SK-N-SH treated with all-trans-retinoic acid at 6 μM for 48 hours (cell line): ENCODE measurements around the gene DLG2.

Source experiments
- ATAC-seq: fragments of 200-7000 bp; cut with Tn5 transposase; 3 replicates; pipeline ENCODE4 v1.9.1; 2020; ENCODE audit warnings: mild to moderate bottlenecking, moderate library complexity
- BACH2 ChIP-seq: fragments of 250-450 bp; sonication (Bioruptor Pico); IDR thresholded peaks from 2 replicates; pipeline ENCODE4 v1.9.0; 2021; ENCODE audit warnings: mild to moderate bottlenecking, borderline replicate concordance
- CSDC2 ChIP-seq: fragments of 250-450 bp; sonication (Bioruptor Pico); IDR thresholded peaks from 2 replicates; pipeline ENCODE4 v1.5.0; 2020; ENCODE audit warnings: mild to moderate bottlenecking, moderate library complexity
- ESRRG ChIP-seq: fragments of 250-450 bp; sonication (Bioruptor Pico); IDR thresholded peaks from 2 replicates; pipeline ENCODE4 v1.6.1; 2021; ENCODE audit warnings: mild to moderate bottlenecking
- GLIS3 ChIP-seq: fragments of 250-450 bp; sonication (Bioruptor Pico); IDR thresholded peaks from 2 replicates; pipeline ENCODE4 v1.5.0; 2020; ENCODE audit warnings: mild to moderate bottlenecking, moderate library complexity
- ISL1 ChIP-seq: fragments of 250-450 bp; sonication (Bioruptor Pico); IDR thresholded peaks from 2 replicates; pipeline ENCODE4 v2.1.2; 2022; ENCODE audit warnings: mild to moderate bottlenecking, moderate library complexity
- OSR1 ChIP-seq: fragments of 250-450 bp; sonication (Bioruptor Pico); IDR thresholded peaks from 2 replicates; pipeline ENCODE4 v1.8.0; 2022; ENCODE audit warnings: moderate library complexity, mild to moderate bottlenecking, inconsistent platforms
- PPARA ChIP-seq: fragments of 250-450 bp; sonication (Bioruptor Pico); IDR thresholded peaks from 2 replicates; pipeline ENCODE4 v1.5.0; 2020; ENCODE audit warnings: mild to moderate bottlenecking, borderline replicate concordance
- SNAI2 ChIP-seq: fragments of 250-450 bp; sonication (Bioruptor Pico); IDR thresholded peaks from 2 replicates; pipeline ENCODE4 v1.5.0; 2020; ENCODE audit warnings: mild to moderate bottlenecking, moderate library complexity
- TCF4 ChIP-seq: fragments of 250-450 bp; sonication (Bioruptor Pico); IDR thresholded peaks from 2 replicates; pipeline ENCODE4 v1.8.0; 2021; ENCODE audit warnings: mild to moderate bottlenecking, moderate library complexity, borderline replicate concordance
- TOX ChIP-seq: fragments of 250-450 bp; sonication (Bioruptor Pico); IDR thresholded peaks from 2 replicates; pipeline ENCODE4 v1.8.0; 2021; ENCODE audit warnings: mild to moderate bottlenecking, moderate library complexity, borderline replicate concordance
- ZC3H10 ChIP-seq: fragments of 250-450 bp; sonication (Bioruptor Pico); IDR thresholded peaks from 2 replicates; pipeline ENCODE4 v1.5.1; 2021; ENCODE audit warnings: mild to moderate bottlenecking, moderate library complexity
- ZFP30 ChIP-seq: fragments of 450-650 bp; formaldehyde crosslinking; IDR thresholded peaks from 2 replicates; pipeline ENCODE4 v1.5.0; 2022; ENCODE audit warnings: mild to moderate bottlenecking, moderate library complexity
- ZNF565 ChIP-seq: fragments of 450-650 bp; formaldehyde crosslinking; conservative IDR thresholded peaks from 2 replicates; pipeline ENCODE4 v1.5.0; 2020; ENCODE audit warnings: low read depth, mild to moderate bottlenecking, moderate library complexity
- ZNF70 ChIP-seq: fragments of 450-650 bp; formaldehyde crosslinking; IDR thresholded peaks from 2 replicates; pipeline ENCODE4 v1.5.0; 2020; ENCODE audit warnings: mild to moderate bottlenecking, moderate library complexity
- ZNF8 ChIP-seq: fragments of 450-650 bp; formaldehyde crosslinking; IDR thresholded peaks from 2 replicates; pipeline ENCODE4 v1.5.0; 2020; ENCODE audit warnings: mild to moderate bottlenecking, moderate library complexity
- TF ChIP-seq, protein P1 (sequence below): fragments of 250-450 bp; sonication (Bioruptor Pico); IDR thresholded peaks from 2 replicates; pipeline ENCODE4 v1.5.1; 2020; ENCODE audit warnings: low read depth, mild to moderate bottlenecking, moderate library complexity
- TF ChIP-seq, protein P2 (sequence below): fragments of 250-450 bp; sonication (Bioruptor Pico); IDR thresholded peaks from 2 replicates; pipeline ENCODE4 v1.8.0; 2021; ENCODE audit warnings: low read depth, mild to moderate bottlenecking, moderate library complexity, borderline replicate concordance
- TF ChIP-seq, protein P3 (sequence below): fragments of 250-450 bp; sonication (Bioruptor Pico); IDR thresholded peaks from 2 replicates; pipeline ENCODE4 v1.8.0; 2020; ENCODE audit warnings: mild to moderate bottlenecking, moderate library complexity, borderline replicate concordance
- TF ChIP-seq, protein P4 (sequence below): fragments of 250-450 bp; sonication (Bioruptor Pico); IDR thresholded peaks from 2 replicates; pipeline ENCODE4 v1.5.1; 2021; ENCODE audit warnings: mild to moderate bottlenecking, moderate library complexity
- TF ChIP-seq, protein P5 (sequence below): fragments of 250-450 bp; sonication (Bioruptor Pico); IDR thresholded peaks from 2 replicates; pipeline ENCODE4 v1.5.0; 2020; ENCODE audit warnings: mild to moderate bottlenecking, moderate library complexity

The DLG2 gene

DNA sequence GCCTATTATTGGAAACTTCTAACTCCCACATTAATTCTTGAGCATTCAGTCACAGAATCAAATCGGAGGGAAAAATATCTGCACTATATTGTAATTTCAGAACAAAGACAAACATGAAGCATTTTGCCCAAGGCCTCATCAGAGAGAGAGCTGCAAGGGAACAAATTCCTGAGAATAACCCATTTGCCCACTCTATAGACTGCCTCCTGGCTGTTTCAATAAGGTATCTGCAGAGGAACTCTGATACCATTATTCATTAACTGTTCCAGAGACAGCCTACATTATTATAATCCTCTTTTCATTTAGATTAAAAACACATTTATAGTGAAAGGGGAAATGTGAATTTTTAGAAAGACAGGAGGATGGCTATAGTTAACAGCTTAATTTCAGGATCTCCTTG, 663.9 kb downstream of the DLG2 start:
- no peak for ATAC-seq
- TF ChIP-seq ZFP30 (CRISPR knock-in tag) (no peak), PPARA (CRISPR knock-in tag) (no peak), ZC3H10 (CRISPR knock-in tag) (no peak), CSDC2 (CRISPR knock-in tag) (no peak), BACH2 (CRISPR knock-in tag) (no peak), ZNF8 (CRISPR knock-in tag) (no peak), ZNF565 (CRISPR knock-in tag) (no peak), ESRRG (no peak), ZNF70 (CRISPR knock-in tag) (no peak), TOX (CRISPR knock-in tag) (no peak), OSR1 (no peak), SNAI2 (no peak), TCF4 (CRISPR knock-in tag) (no peak), GLIS3 (CRISPR knock-in tag) (no peak), ISL1 (CRISPR knock-in tag) (no peak)
- TF ChIP-seq, protein P1, sequence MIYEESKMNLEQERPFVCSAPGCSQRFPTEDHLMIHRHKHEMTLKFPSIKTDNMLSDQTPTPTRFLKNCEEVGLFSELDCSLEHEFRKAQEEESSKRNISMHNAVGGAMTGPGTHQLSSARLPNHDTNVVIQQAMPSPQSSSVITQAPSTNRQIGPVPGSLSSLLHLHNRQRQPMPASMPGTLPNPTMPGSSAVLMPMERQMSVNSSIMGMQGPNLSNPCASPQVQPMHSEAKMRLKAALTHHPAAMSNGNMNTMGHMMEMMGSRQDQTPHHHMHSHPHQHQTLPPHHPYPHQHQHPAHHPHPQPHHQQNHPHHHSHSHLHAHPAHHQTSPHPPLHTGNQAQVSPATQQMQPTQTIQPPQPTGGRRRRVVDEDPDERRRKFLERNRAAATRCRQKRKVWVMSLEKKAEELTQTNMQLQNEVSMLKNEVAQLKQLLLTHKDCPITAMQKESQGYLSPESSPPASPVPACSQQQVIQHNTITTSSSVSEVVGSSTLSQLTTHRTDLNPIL = no peak
- TF ChIP-seq, protein P2, sequence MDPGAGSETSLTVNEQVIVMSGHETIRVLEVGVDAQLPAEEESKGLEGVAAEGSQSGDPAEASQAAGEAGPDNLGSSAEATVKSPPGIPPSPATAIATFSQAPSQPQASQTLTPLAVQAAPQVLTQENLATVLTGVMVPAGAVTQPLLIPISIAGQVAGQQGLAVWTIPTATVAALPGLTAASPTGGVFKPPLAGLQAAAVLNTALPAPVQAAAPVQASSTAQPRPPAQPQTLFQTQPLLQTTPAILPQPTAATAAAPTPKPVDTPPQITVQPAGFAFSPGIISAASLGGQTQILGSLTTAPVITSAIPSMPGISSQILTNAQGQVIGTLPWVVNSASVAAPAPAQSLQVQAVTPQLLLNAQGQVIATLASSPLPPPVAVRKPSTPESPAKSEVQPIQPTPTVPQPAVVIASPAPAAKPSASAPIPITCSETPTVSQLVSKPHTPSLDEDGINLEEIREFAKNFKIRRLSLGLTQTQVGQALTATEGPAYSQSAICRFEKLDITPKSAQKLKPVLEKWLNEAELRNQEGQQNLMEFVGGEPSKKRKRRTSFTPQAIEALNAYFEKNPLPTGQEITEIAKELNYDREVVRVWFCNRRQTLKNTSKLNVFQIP (CRISPR knock-in tag) = no peak
- TF ChIP-seq, protein P3, sequence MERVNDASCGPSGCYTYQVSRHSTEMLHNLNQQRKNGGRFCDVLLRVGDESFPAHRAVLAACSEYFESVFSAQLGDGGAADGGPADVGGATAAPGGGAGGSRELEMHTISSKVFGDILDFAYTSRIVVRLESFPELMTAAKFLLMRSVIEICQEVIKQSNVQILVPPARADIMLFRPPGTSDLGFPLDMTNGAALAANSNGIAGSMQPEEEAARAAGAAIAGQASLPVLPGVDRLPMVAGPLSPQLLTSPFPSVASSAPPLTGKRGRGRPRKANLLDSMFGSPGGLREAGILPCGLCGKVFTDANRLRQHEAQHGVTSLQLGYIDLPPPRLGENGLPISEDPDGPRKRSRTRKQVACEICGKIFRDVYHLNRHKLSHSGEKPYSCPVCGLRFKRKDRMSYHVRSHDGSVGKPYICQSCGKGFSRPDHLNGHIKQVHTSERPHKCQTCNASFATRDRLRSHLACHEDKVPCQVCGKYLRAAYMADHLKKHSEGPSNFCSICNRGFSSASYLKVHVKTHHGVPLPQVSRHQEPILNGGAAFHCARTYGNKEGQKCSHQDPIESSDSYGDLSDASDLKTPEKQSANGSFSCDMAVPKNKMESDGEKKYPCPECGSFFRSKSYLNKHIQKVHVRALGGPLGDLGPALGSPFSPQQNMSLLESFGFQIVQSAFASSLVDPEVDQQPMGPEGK (CRISPR knock-in tag) = no peak
- TF ChIP-seq, protein P4, sequence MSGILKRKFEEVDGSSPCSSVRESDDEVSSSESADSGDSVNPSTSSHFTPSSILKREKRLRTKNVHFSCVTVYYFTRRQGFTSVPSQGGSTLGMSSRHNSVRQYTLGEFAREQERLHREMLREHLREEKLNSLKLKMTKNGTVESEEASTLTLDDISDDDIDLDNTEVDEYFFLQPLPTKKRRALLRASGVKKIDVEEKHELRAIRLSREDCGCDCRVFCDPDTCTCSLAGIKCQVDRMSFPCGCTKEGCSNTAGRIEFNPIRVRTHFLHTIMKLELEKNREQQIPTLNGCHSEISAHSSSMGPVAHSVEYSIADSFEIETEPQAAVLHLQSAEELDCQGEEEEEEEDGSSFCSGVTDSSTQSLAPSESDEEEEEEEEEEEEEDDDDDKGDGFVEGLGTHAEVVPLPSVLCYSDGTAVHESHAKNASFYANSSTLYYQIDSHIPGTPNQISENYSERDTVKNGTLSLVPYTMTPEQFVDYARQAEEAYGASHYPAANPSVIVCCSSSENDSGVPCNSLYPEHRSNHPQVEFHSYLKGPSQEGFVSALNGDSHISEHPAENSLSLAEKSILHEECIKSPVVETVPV (CRISPR knock-in tag) = no peak
- TF ChIP-seq, protein P5, sequence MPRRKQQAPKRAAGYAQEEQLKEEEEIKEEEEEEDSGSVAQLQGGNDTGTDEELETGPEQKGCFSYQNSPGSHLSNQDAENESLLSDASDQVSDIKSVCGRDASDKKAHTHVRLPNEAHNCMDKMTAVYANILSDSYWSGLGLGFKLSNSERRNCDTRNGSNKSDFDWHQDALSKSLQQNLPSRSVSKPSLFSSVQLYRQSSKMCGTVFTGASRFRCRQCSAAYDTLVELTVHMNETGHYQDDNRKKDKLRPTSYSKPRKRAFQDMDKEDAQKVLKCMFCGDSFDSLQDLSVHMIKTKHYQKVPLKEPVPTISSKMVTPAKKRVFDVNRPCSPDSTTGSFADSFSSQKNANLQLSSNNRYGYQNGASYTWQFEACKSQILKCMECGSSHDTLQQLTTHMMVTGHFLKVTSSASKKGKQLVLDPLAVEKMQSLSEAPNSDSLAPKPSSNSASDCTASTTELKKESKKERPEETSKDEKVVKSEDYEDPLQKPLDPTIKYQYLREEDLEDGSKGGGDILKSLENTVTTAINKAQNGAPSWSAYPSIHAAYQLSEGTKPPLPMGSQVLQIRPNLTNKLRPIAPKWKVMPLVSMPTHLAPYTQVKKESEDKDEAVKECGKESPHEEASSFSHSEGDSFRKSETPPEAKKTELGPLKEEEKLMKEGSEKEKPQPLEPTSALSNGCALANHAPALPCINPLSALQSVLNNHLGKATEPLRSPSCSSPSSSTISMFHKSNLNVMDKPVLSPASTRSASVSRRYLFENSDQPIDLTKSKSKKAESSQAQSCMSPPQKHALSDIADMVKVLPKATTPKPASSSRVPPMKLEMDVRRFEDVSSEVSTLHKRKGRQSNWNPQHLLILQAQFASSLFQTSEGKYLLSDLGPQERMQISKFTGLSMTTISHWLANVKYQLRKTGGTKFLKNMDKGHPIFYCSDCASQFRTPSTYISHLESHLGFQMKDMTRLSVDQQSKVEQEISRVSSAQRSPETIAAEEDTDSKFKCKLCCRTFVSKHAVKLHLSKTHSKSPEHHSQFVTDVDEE (CRISPR knock-in tag) = no peak

DNA sequence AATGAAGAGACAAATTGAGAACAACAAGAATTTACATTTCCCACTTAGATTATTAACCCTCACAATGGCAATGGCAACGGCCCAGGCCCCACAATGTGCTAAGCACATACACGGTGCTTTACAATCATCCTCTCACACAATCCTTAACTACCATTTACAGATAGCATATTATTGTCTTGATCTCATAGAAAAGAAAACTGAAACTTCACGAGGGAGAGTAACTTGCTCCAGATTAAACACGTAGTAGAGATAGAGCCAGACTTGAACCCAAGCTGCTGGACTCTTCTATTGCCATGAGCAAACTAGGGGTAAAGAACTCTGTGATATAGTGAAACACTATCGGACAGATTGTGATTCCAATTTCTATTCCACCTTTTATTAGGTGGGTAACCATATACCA, 665.1 kb downstream of the DLG2 start:
- TF ChIP-seq ZNF565 (CRISPR knock-in tag) (no peak), OSR1 (no peak), CSDC2 (CRISPR knock-in tag) (no peak), GLIS3 (CRISPR knock-in tag) (no peak), ZNF70 (CRISPR knock-in tag) (no peak), TCF4 (CRISPR knock-in tag) (no peak), ZNF8 (CRISPR knock-in tag) (no peak), PPARA (CRISPR knock-in tag) (no peak), ISL1 (CRISPR knock-in tag) (no peak), ZFP30 (CRISPR knock-in tag) (no peak)
- TF ChIP-seq, protein P3 (CRISPR knock-in tag) = no peak
- TF ChIP-seq, protein P2 (CRISPR knock-in tag) = no peak
- TF ChIP-seq, protein P1 = no peak
- TF ChIP-seq, all 23 proteins: peak for 0
- no peak for ATAC-seq
